A549 (cell line): ENCODE measurements around the gene SERF2. TPM values are rescaled to one million over a fixed set of nuclear protein-coding genes. Genes with fewer than 3 reads are reported as not detected.
"Not testable (repeated sequence)": the region's sequence is repeated elsewhere in the genome, so short reads cannot be mapped to it uniquely, and the experiment has no call there.

Experiments
- ATAC-seq, 2 experiments: fragments of 200-7000 bp in 1 of 2; fragments of >200 bp in 1 of 2; cut with Nextera tagmentation in 1 of 2; cut with Tn5 transposase in 1 of 2; 3 replicates each; pipeline versions ENCODE4 v1.8.0 to v1.9.1; 2018 to 2020; ENCODE audit warnings: mild to moderate bottlenecking in 1 of 2, moderate library complexity in 1 of 2
- CTCF ChIA-PET: fragments of 300-600 bp; sonication (Branson Sonifier 250); formaldehyde crosslinking; extraction: SDS; loops from one replicate; lab custom pipeline; 2021; ENCODE audit warnings: antibody characterized with exemption, inconsistent platforms; lab: Yijun Ruan, JAX
- POLR2A ChIA-PET: fragments of 350-600 bp; formaldehyde crosslinking; extraction: SDS; loops from one replicate; lab custom pipeline; 2021; ENCODE audit warnings: antibody characterized with exemption, inconsistent platforms; lab: Yijun Ruan, JAX
- DNase-seq, 2 experiments: peaks; one replicate each; pipeline versions ENCODE4 v3.0.0 to v3.0.0-alpha.2; 2011 to 2016; ENCODE audit warnings: low read depth in 1 of 2, low spot score in 1 of 2
- FAIRE-seq: peaks from 2 replicates; lab custom pipeline; 2011; peaks lifted over from hg19 to GRCh38; lab: Jason Lieb, UNC
- H3K27ac ChIP-seq, 2 experiments: fragments of >200 bp; sonication (Bioruptor Twin); formaldehyde crosslinking; 3 replicates each; pipeline ENCODE4 v1.5.1; 2016 to 2017
- H3K4me1 ChIP-seq: fragments of >200 bp; sonication (Bioruptor Twin); formaldehyde crosslinking; 3 replicates; pipeline ENCODE4 v1.6.1; 2016
- H3K4me2 ChIP-seq: fragments of >200 bp; sonication (Bioruptor Twin); formaldehyde crosslinking; 3 replicates; pipeline ENCODE4 v1.6.1; 2016
- H3K4me3 ChIP-seq: fragments of >200 bp; sonication (Bioruptor Twin); formaldehyde crosslinking; 3 replicates; pipeline ENCODE4 v1.5.1; 2016
- H3K9me3 ChIP-seq: fragments of >200 bp; sonication (Bioruptor Twin); formaldehyde crosslinking; 3 replicates; pipeline ENCODE4 v1.6.1; 2016
- BCL3 ChIP-seq: fragments of >200 bp; sonication (Bioruptor Twin); formaldehyde crosslinking; IDR thresholded peaks from 3 replicates; pipeline ENCODE4 v1.6.1; 2016
- CBX8 ChIP-seq: fragments of 200-600 bp; sonication (generic); IDR thresholded peaks from 2 replicates; pipeline ENCODE4 v1.6.1; 2016
- EHF ChIP-seq: fragments of 250-450 bp; sonication (Bioruptor Pico); IDR thresholded peaks from 2 replicates; pipeline ENCODE4 v1.5.0; 2020; ENCODE audit warnings: mild to moderate bottlenecking
- ELK1 ChIP-seq: fragments of 150-350 bp; IDR thresholded peaks from 2 replicates; pipeline ENCODE4 v1.6.1; 2014; ENCODE audit warnings: low read depth, mild to moderate bottlenecking, low read length
- FOSB ChIP-seq: fragments of 250-450 bp; sonication (Bioruptor Pico); IDR thresholded peaks from 2 replicates; pipeline ENCODE4 v1.5.0; 2020; ENCODE audit warnings: mild to moderate bottlenecking, moderate library complexity
- HMGXB4 ChIP-seq: fragments of 250-450 bp; sonication (Bioruptor Pico); IDR thresholded peaks from 2 replicates; pipeline ENCODE4 v1.5.0; 2021; ENCODE audit warnings: mild to moderate bottlenecking, moderate library complexity, borderline replicate concordance
- JUN ChIP-seq, 2 experiments: fragments of >200 bp; sonication (Bioruptor Twin); formaldehyde crosslinking; IDR thresholded peaks; 2 replicates in 1 of 2; 3 replicates in 1 of 2; pipeline ENCODE4 v1.6.1; 2016 to 2017
- PHF8 ChIP-seq: fragments of 200-600 bp; sonication (generic); IDR thresholded peaks from 2 replicates; pipeline ENCODE4 v1.6.1; 2016; ENCODE audit warnings: low read depth, mild to moderate bottlenecking, antibody characterized with exemption, moderate library complexity, borderline replicate concordance
- POLR2A ChIP-seq: IDR thresholded peaks from 2 replicates; pipeline ENCODE4 v1.6.1; 2012; ENCODE audit warnings: mild to moderate bottlenecking, low read length
- POLR2AphosphoS2 ChIP-seq: conservative IDR thresholded peaks from 2 replicates; pipeline ENCODE4 v1.6.1; 2012; ENCODE audit warnings: low read length, improper control_type of control experiment, inconsistent platforms
- RFX5 ChIP-seq: fragments of 450-650 bp; IDR thresholded peaks from 2 replicates; pipeline ENCODE4 v1.7.1; 2014; ENCODE audit warnings: antibody characterized with exemption, mild to moderate bottlenecking, moderate library complexity
- ZFP36 ChIP-seq: fragments of 450-650 bp; IDR thresholded peaks from 2 replicates; pipeline ENCODE4 v1.6.1; 2014; ENCODE audit warnings: borderline replicate concordance; ENCODE audit not compliant: partially characterized antibody
- WGBS: methylation state at CpG from one replicate; pipeline ENCODE4 v1.1.6; 2017; ENCODE audit errors: missing lambda C conversion rate; 5-methylcytosine and 5-hydroxymethylcytosine counted together
- polyA plus RNA-seq, 4 experiments: library from polyadenylated mRNA; depleted of rRNA in 3 of 4; stranded (reverse); fragments of >200 nt; fragmentation: RNase III in 1 of 4; extraction: RNeasy Plus Mini Kit Qiagen cat#74134 plus additional on column Dnase treatment in 1 of 4; gene quantifications; 2 replicates in 3 of 4; 3 replicates in 1 of 4; pipeline ENCODE4 v1.2.3, GENCODE V29; 2011 to 2017
- TF ChIP-seq, protein P1 (sequence below): IDR thresholded peaks from 2 replicates; pipeline ENCODE4 v1.6.1; 2012
- TF ChIP-seq, protein P2 (sequence below): fragments of 200-600 bp; sonication (generic); IDR thresholded peaks from 2 replicates; pipeline ENCODE4 v1.6.1; 2016; ENCODE audit warnings: antibody characterized with exemption, mild to moderate bottlenecking, moderate library complexity
- TF ChIP-seq, protein P3 (sequence below): IDR thresholded peaks from 2 replicates; pipeline ENCODE4 v1.6.1; 2012; ENCODE audit warnings: low read depth, borderline replicate concordance

The SERF2 gene
- polyA plus RNA-seq, 2 of the 4 experiments (the other 2 are of a cell fraction): 317 to 569 TPM

GRCh38 chr15:43791993-43792760, at the start of gene SERF2 (continued):
- TF ChIP-seq, protein P1, sequence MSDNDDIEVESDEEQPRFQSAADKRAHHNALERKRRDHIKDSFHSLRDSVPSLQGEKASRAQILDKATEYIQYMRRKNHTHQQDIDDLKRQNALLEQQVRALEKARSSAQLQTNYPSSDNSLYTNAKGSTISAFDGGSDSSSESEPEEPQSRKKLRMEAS: peak; percentile 87
- TF ChIP-seq, protein P2, sequence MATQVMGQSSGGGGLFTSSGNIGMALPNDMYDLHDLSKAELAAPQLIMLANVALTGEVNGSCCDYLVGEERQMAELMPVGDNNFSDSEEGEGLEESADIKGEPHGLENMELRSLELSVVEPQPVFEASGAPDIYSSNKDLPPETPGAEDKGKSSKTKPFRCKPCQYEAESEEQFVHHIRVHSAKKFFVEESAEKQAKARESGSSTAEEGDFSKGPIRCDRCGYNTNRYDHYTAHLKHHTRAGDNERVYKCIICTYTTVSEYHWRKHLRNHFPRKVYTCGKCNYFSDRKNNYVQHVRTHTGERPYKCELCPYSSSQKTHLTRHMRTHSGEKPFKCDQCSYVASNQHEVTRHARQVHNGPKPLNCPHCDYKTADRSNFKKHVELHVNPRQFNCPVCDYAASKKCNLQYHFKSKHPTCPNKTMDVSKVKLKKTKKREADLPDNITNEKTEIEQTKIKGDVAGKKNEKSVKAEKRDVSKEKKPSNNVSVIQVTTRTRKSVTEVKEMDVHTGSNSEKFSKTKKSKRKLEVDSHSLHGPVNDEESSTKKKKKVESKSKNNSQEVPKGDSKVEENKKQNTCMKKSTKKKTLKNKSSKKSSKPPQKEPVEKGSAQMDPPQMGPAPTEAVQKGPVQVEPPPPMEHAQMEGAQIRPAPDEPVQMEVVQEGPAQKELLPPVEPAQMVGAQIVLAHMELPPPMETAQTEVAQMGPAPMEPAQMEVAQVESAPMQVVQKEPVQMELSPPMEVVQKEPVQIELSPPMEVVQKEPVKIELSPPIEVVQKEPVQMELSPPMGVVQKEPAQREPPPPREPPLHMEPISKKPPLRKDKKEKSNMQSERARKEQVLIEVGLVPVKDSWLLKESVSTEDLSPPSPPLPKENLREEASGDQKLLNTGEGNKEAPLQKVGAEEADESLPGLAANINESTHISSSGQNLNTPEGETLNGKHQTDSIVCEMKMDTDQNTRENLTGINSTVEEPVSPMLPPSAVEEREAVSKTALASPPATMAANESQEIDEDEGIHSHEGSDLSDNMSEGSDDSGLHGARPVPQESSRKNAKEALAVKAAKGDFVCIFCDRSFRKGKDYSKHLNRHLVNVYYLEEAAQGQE: no peak
- no peak for TF ChIP-seq EHF (CRISPR knock-in tag)
- TF ChIP-seq POLR2AphosphoS2: no peak
- TF ChIP-seq RFX5: no peak
- peak; percentile 92 for TF ChIP-seq POLR2A
- no peak for TF ChIP-seq CBX8
- TF ChIP-seq ZFP36: no peak
- TF ChIP-seq FOSB (CRISPR knock-in tag): no peak
- TF ChIP-seq ELK1: no peak
- no peak for TF ChIP-seq HMGXB4 (CRISPR knock-in tag)

DNA sequence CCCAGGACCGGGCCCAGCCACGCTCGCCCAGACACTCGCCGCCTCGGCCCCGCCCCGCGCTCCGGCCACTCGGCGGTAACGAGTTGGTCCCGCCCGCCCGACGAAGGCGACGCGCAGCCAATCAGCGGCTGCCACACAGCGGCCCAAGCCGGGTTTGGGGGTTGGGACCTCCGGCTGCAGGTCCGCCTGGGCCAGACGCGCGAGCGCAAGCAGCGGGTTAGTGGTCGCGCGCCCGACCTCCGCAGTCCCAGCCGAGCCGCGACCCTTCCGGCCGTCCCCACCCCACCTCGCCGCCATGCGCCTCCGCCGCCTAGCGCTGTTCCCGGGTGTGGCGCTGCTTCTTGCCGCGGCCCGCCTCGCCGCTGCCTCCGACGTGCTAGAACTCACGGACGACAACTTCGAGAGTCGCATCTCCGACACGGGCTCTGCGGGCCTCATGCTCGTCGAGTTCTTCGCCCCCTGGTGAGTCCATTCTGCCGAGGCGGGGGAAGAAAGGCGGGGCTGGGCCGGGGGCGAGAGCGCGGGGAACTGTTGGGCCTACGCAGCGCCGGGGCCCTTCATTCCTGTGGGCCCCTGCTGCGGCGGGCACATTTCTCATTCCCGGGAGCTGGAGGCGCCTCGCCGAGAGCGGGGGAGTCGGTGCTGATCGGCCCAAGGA, 45.7 kb upstream of the SERF2 start, which contains the start of gene PDIA3:
Gene PDIA3, plus strand, starts transcription at position 194 of the 658 bp plus-strand sequence. Its CDS starts 102 bp downstream, at position 296.
- CTCF ChIA-PET: interaction anchor here (1.4 kb wide), 1 partner anchor 30 kb away, joined by 3 read pairs; the partner anchor contains the start of gene ELL3
- POLR2A ChIA-PET, FAIRE-seq: not testable (repeated sequence)

GRCh38 chr15:43746903-43747309, 45.2 kb upstream of the SERF2 start:
- FAIRE-seq, CTCF ChIA-PET, POLR2A ChIA-PET, H3K4me1 ChIP-seq, H3K9me3 ChIP-seq: not testable (repeated sequence)
- Histone ChIP-seq H3K4me3 (peak overlapping the region; percentile 90), H3K27ac (peak overlapping the region; percentile 90 to 99), H3K4me2 (peak overlapping the region; percentile 81)
- peak in 1 of 2 experiments; percentile 28 for DNase-seq
- 6% methylated on average over 9 of the region's 12 CpGs for WGBS
- ATAC-seq: peak; percentile 16 to 50; a peak in 5 of 6 replicates

More for the DNA sequence above, 45.7 kb upstream of the SERF2 start, which contains the start of gene PDIA3:
- not testable (repeated sequence) for H3K9me3 ChIP-seq, H3K4me1 ChIP-seq
- H3K27ac ChIP-seq: peak within 1 kb of the TSS; percentile 90 to 99
- DNase-seq (peak; percentile 73 to 89), ATAC-seq (peak; percentile 98)
- WGBS: 2% methylated on average over 11 of the region's 84 CpGs
- peak within 1 kb of the TSS; percentile 90 for H3K4me3 ChIP-seq
- TF ChIP-seq, protein P1: peak; percentile 60
- TF ChIP-seq JUN (IDR thresholded peaks at IDR 0.05) (peak in 1 of 2 experiments; percentile 64; a peak in 1 of 5 replicates), PHF8 (peak; percentile 91), BCL3 (peak; percentile 47; the same call in 1 of the 3 replicates), POLR2A (peak; percentile 84)
- TF ChIP-seq, protein P3, sequence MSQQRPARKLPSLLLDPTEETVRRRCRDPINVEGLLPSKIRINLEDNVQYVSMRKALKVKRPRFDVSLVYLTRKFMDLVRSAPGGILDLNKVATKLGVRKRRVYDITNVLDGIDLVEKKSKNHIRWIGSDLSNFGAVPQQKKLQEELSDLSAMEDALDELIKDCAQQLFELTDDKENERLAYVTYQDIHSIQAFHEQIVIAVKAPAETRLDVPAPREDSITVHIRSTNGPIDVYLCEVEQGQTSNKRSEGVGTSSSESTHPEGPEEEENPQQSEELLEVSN: peak; percentile 62; the same call in 1 of the 2 replicates
- H3K4me2 ChIP-seq: peak within 1 kb of the TSS; percentile 92
